COLO668 (cell line): ENCODE results near the gene ABCG8.

Experiments used
- DNase-seq: peaks from one replicate; lab custom pipeline; 2025; ENCODE audit not compliant: unreplicated experiment; lab: John Stamatoyannopoulos, UW

Gene ABCG8

DNA sequence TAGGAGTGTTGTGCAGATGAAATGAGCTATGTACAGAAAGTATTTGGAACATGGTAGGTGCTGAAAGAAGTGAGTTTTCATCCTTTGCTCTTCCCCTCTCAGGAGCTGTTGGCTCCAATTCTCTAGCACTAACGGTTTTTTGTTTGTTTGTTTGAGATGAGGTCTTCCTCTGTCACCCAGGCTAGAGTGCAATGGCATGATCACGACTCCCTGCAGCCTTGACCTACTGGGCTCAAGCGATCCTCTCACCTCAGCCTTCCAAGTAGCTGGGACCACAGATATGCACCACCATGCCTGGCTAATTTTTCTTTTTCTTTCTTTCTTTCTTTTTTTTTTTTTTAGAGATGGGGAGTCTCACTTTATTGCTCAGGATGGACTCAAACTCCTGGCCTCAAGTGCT, 12.9 kb upstream of the ABCG8 start:
- no peak for DNase-seq

DNA sequence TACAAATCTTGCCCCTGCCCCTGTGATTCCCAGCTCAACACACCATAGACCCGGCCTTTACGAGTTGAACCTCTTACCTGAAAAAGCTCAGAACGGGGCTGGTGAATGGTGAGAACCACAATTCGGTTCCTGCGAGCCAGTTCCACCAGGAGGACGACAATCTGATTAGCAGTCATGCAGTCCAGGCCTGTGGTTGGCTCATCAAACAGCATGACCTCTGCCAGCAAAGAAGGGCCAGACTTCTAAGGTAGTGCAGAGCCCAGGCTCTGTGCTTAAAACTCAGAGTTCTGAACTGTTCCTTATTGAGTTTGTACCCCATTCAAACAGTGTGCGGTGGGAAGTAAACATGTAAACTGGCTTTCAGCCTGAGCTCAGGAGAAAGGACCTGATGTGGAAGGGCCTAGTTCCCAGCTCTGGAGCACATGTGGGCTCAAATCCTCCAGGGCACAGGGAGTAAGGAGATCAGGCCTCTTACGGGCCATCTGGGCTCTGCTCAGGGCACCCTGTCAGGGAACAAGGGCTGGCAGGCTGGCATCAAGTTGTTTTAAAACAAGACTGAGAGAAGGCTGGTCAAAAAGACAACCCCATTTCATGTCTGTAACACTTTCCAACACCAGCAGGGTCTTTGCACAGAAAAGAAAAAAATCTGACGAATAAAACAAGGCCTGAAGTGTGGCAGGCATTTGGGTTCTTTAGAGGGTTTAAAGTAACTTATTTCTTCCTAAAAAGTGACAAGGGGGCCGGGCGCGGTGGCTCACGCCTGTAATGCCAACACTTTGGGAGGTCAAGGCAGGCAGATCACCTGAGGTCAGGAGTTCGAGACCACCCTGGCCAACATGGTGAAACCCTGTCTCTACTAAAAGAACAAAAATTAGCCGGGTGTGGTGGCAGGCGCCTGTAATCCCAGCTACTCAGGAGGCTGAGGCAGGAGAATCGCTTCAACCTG, 12.2 kb upstream of the ABCG8 start:
- no peak for DNase-seq

DNA sequence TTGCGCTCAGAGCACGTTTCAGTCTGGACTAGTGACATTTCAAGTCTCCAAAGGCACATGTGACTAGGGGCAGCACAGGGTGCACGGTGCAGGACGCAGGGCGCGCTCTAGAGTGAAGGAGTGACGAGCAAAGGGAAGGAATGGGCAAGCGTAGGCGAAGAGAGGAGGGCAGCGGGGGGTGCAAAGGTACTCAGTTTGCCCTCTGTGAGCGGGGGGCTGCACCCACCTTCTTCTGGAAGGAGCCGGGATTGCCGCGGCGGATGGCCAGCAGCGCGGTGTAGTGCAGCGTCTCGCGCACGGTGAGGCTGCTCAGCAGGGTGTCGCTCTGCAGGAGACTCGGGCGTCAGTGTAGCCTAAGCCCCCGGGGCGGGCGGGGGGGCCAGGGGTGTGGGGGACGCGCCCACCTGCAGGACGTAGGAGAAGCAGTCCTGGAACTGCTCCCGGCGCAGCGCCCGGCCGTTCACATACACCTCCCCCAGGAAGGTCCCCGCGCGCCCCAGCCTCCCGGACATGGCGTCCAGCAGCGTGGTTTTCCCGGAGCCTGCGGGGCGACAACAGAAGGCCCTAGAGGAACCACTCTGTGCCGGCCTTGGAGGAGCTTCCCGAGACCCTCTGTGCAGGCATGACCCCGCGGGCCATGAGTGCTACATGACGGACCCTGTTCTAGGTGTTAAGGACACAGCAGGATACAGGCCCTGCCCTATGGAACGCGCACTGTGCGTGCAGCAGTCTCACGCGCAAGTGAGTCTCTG, 7.1 kb upstream of the ABCG8 start:
- peak; percentile 37 for DNase-seq

DNA sequence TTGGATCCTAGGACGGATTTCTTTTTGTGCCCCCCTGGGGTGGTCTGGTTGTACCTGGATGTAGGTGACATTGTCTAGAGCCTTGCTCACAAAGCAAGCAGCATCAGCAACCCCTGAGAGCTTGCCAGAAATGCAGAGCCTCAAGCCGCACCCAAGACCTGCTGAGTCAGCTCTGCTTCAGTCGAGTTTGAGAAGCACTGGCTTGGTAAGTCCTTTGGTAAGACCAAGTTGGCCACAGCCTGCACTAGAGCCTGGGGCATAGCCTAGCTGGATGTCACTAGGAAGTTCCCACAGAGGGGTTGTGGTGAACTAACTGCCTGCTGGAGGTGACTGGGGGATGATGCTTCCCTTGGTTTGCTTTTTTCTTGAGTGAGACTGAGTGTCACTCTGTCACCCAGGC, 6.3 kb upstream of the ABCG8 start:
- DNase-seq, result no peak

DNA sequence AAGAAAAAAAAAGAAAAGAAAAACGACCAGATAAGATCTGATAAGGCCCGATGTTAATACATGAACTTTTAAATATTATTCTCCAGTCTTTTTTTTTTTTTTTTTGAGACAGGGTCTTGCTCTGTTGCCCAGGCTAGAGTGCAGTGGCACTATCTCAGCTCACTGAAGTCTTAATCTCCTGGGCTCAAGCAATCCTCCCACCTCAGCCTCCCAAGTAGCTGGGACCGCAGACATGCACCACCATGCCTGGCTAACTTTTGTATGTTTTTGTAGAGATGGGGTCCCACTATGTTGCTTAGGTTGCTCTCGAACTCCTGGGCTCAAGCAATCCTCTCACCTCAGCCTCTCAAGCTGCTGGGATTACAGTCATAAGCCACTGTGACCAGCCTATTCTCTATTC, 1.7 kb upstream of the ABCG8 start:
- no peak for DNase-seq

DNA sequence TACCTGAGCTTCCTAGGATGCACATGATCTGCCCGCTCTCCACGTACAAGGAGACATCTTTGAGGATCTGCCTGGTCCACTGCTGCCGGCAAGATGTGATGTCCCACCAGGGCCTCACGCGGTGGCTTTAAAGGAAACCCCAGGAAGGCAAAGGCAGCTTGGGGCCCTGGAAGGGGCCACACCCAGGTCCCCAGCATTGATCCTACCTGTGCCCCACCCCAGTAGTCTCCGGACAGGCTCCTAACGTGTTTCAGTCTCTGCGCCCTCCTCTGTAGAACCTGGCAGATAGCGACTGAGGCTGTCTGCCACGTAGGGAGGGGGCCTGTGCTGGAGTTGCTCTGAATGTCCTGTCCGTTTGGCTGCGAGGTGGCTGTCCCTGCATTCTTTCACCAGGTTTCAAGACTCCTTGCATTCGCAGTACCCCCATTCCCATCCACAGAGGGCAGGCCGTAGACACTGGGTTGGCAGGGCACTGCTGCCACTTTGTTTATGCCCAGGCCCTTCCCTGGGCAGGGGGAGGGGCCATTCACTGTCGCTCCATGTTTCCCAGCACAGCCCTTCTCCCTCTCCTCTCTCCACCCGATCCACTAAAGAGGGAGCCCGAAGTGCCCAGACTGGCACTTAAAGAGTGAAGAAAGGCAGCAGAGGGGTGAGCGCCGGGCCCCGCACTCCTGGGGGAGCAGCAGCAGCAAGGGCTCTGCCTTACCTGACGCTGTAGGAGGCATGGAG, 776 bp upstream of the ABCG8 start:
- no peak for DNase-seq

DNA sequence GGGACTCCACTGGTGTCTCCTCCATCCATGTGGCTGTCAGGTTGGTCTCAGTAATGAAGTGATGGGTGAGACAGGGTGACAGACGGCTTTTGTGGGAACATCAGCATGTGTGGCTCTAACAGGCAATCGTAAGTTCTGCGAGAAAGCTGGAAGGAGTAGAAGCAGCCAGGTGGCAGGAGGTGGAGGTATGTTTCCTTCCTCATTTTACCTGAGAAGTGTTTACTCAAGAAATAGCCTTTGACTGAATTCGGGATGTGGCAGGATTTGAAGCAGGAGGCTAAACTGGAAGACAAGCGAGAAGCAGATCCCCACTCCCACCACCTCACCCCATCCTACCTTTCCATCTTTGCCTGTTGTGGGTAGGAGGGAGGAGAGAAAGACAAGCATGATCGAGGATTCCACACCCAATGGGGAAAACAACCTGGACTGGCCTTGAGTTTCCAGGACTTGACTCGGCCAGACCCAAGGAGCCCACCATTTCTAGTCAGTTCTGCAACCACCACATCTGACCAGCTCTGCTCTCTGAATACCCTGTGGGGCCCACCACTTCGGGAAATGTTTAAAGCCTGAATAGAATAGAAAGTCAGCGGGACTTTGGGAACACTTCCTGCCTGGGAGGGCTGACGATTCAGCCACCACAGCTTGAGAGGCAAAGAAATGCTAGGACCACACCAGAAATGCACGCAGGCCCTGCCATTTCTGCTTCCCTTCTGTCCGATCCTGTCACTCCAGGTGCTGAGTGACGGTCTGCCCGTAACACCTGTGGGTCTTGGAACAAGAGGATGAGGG, 1.2 kb downstream of the ABCG8 start:
- DNase-seq, result no peak

DNA sequence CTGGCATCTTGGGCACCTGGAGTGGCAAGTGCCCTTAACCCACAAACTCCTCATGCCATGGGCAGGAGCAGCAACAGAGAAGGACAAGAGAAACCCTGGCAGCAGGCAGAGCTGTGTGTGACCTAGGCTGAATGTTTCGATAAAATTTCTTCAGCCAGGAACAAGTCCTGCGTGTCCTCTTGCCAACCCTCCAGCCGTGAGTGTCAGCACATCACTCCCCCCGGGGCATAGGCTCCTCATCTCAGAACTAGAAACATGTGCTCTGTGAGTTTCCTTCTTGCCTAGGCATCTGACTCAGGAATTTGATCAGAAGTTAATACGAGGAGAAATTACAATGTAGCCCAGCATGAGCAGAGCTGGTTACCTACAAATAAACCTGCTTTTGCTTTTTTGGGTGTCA, 2.2 kb downstream of the ABCG8 start:
- no peak for DNase-seq

DNA sequence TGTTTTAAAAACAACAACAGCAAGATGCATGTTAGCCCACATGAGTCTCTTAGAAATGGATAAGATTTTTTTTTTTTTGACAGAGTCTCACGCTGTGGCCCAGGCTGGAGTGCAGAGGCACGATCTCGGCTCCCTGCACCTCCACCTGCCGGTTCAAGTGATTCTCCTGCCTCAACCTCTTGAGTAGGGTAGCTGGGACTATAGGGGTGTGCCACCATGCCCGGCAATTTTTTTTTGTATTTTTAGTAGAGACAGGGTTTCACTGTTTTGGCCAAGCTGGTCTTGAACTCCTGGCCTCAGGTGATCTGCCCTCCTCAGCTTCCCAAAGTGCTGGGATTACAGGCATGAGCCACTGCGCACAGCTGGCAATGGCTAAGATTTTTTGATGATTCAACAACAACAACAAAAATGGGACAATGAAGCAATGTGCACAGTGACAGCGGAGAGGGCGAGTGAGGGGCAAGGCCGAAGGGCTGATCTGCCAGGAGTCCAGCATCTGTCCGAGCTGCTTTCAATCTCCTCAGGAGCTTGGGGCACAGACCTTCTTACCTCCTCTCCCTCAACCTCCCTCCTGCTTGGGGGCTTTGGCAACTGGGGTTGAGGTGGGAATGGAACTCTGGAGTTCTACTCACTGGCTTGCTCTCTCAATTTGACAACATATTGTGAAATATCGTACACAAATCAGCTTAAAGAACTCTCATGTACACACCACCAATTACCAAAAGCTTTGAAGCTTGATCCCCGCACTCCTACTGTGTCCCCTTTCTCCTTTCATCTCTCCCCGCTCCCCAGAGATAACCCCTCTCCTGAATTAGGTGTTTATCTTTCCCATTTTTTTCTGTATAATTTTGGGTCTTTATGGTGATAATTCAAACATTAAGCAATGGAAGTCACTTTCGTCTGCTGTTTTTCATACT, 3.4 kb downstream of the ABCG8 start:
- no peak for DNase-seq

DNA sequence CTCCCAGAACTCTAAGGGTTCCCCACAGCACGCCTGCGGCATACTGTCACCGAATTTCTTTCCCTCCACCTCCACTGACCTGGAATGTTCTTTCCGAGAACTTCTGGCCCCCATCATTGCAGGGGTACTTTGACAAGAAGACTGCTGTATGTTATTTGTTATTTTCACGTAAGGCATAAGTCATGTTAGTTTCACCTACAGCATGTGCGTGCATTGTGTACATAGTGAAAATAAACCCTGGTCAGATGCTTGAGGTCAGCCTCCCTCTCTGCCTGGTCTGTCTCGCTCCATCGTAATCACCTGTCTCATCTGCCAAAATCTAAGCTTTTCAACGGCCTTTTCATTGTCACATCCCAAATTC, 4.1 kb downstream of the ABCG8 start:
- DNase-seq, result no peak

DNA sequence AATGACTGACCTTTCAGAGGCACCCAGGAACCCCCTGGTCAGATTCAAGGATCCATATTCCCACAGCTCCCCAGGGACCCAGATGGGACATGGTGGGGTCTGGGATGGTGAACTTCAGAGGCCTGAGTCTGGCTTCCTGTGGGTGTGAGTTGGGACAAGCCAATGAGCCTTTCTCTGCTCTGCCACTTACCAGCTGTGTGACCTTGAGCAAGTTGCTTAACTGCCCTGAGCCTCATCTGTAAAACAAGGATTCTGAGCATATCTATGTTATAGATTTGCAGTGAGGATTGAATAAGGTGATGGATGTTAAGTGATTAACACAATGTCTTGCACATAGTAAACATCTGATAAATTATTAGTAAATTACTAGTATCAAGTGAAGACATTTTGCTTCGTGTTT, 6.4 kb downstream of the ABCG8 start:
- DNase-seq, result no peak

DNA sequence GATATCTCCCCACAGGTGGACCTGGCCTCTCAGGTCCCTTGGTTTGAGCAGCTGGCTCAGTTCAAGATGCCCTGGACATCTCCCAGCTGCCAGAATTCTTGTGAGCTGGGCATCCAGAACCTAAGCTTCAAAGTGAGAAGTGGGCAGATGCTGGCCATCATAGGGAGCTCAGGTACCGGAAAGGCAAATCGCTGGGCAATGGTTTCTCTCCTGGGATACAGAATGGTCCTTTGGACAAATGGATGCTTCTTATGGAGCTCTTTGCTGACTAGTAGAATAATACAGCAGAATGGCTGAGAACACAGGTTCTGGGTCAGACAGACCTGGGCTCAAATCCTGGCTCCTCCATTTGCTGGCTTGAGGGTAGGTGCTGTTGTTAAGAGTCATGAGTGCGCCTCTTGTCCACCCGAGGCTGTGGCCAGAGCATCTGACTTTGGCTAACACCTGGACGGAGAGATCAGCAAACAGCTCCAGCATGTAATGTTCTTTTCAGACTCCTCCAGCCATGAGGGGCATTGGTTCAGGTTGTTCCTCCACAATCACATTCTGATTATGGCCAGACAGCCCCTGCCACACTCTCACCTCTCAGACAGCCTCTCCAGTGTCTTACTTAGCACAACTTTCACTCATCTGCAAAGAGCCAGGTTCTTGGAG, 7.5 kb downstream of the ABCG8 start:
- no peak for DNase-seq

DNA sequence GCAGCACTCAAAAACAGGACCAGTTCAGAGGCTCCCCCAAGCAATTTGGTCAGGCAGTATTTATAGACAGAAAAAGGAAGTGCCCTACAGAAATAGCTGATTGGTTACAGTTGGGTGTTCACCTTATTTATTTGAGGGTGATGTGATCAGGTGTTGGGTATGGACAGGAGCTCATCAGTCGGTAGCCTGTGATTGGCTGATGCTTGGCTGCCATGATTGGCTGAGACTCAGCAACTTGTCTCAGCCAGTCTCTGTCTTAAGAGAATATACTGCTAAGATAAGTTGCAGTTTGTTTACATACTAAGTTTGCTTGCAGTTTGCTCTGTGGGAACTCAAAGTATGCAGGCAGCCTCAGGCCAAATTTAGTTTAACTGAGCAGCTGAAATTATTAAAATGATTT, 9.4 kb downstream of the ABCG8 start:
- DNase-seq, result no peak

DNA sequence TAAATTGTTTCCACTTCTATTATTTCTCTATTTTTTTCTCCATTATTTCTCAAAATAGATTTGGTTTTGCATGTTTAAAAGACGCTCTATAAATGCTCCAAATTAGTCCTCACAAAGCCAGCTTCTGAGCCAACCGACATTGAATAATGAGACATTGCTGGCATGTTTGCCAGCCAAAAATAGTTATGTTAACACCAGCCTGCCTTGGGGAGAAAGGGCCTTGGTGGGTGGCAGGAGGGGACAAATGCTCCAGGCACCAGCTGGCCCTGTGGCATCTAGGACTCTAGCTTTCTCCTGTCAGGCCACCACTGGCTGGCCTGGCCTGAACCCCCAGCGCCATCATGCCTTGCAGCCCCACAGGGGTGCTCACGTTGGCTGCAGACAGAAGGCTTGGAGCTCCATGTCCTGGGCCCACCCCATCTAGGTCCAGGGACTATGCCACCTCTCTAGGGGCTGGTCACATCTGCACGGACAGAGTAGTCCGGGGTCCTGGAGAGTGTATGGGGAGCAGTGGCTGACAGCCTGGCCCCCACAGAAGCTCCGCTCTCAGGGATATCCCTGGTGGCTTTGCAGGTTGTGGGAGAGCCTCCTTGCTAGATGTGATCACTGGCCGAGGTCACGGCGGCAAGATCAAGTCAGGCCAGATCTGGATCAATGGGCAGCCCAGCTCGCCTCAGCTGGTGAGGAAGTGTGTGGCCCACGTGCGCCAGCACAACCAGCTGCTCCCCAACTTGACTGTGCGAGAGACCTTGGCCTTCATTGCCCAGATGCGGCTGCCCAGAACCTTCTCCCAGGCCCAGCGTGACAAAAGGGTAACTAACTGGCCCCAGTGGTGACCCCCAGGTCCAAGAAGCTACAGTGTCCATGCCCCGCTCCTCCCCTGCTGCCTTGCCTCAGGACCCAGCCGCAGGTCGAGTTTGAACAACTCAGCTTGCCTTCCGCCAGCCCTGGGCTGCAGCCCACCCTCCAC, 12.5 kb downstream of the ABCG8 start:
- no peak for DNase-seq

DNA sequence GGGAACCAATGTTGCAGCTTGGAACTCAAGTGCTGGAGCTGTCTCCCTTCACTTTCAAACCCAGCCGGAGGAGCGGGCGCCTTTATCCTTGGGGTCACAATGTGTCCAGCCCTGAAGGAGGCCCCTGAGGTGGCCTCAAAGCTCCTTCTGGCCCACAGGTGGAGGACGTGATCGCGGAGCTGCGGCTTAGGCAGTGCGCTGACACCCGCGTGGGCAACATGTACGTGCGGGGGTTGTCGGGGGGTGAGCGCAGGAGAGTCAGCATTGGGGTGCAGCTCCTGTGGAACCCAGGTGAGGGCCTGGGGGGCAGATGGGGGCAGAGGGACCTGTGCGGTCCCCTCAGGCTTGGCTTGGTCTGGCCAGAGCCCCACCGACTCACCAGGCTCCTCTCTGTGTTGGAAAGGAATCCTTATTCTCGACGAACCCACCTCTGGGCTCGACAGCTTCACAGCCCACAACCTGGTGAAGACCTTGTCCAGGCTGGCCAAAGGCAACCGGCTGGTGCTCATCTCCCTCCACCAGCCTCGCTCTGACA, 13.5 kb downstream of the ABCG8 start:
- no peak for DNase-seq

DNA sequence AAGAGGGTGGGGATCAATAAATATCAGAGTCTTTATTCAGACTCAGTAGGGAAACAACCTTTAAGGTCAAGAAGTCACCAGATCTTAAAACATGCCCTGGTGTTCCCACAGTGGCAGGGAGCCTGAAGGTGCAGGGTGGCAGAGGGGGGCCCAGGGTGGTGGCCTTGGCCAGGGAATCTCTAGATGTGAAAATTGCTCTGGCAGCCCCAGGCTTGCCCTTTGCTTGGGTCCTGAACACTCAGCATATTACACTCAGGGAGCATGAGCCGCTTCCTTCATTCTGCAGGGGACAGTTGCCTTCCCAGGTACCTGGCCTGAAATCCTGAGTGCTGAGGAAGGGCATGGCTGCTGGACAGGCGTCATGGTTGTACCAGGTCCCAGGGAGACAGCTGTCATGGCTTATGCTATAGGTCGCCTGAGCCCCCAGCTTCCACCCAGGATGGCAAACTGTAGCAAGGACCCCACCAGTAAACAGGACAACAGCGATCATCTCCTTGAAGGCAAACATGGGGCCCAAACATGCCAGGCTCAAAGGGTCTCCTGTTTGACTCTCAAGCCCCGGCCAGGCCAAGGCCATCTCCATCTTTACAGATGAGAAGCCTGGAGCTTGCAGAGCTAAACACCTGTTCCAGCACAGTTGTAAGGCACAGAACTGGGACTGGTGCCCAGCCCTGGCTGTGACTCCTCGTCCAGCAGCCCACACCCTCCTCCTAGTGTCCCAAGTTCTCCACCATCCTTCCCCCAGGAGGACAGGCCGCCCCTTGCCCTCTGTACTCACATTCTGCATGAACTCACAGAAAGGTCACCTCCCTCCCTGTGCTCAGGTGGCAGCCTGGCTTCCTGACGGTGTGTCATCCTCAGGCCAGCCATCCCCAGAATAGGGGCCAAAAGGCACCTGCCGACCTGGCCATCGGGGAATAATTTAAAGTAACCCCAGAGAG, 14.6 kb downstream of the ABCG8 start:
- no peak for DNase-seq

DNA sequence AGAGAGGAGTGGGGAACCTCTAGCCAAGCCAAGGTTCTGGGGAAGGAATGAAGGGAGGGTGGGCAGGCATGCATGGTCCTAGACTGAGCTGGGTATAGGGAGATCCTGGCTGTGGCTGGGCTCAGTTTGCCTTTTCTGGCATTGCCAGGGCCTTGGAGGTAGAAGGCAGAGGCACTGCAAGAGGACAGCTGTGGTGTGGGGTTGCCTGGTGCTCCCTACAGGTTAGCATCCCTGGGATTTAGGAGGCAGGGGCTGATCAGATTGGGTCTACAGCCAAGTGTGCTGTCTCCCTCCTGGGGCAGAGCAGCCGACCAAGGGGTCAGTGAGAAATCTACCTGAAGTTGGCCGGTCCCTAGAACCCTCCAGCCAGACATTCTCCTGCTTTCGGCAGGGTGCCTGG, 15.9 kb downstream of the ABCG8 start:
- DNase-seq, result no peak
